Ammon's horn (tissue), 1 donor: ENCODE data around the gene DLG2.
"Not testable (repeated sequence)": the region's sequence is repeated elsewhere in the genome, so short reads cannot be mapped to it uniquely, and the experiment has no call there.

Source experiments
- DNase-seq: peaks from one replicate; pipeline ENCODE4 v3.0.0-alpha.2; 2016; ENCODE audit warnings: low spot score

Gene DLG2

GRCh38 chr11:84990141-84990540, 637.0 kb downstream of the DLG2 start:
- no peak for DNase-seq

- DNase-seq: not testable (repeated sequence)
These were observed 639.4 kb downstream of the DLG2 start for GRCh38 chr11:84987686-84988187.

- no peak for DNase-seq
These were observed 645.8 kb downstream of the DLG2 start for GRCh38 chr11:84981301-84981700.

- no peak for DNase-seq
These were observed 658.0 kb downstream of the DLG2 start for GRCh38 chr11:84969103-84969502.

- DNase-seq: no peak
These were observed 661.7 kb downstream of the DLG2 start for GRCh38 chr11:84965484-84965883.

- DNase-seq: no peak
These were observed 663.9 kb downstream of the DLG2 start for GRCh38 chr11:84963240-84963639.

GRCh38 chr11:84962018-84962417, 665.1 kb downstream of the DLG2 start:
- no peak for DNase-seq

GRCh38 chr11:84958295-84958694, 668.8 kb downstream of the DLG2 start:
- DNase-seq: no peak

- no peak for DNase-seq
These were observed 676.4 kb downstream of the DLG2 start for GRCh38 chr11:84950569-84951270.

GRCh38 chr11:84947970-84948580, 679.1 kb downstream of the DLG2 start:
- peak; percentile 77 for DNase-seq

- DNase-seq: no peak
These were observed 680.1 kb downstream of the DLG2 start for GRCh38 chr11:84947070-84947469.

GRCh38 chr11:84930863-84931262, 696.3 kb downstream of the DLG2 start:
- no peak for DNase-seq

GRCh38 chr11:84929738-84930137, 697.4 kb downstream of the DLG2 start:
- no peak for DNase-seq

- DNase-seq: peak; percentile 16
These were observed 702.9 kb downstream of the DLG2 start for GRCh38 chr11:84924154-84924692.

GRCh38 chr11:84923489-84923888, 703.7 kb downstream of the DLG2 start:
- peak; percentile 6 for DNase-seq

GRCh38 chr11:84922836-84923235, 704.3 kb downstream of the DLG2 start:
- peak; percentile 15 for DNase-seq

- DNase-seq: peak; percentile 13
These were observed 704.8 kb downstream of the DLG2 start for GRCh38 chr11:84922212-84922805.

- no peak for DNase-seq
These were observed 712.6 kb downstream of the DLG2 start for GRCh38 chr11:84914511-84914910.

- no peak for DNase-seq
These were observed 717.4 kb downstream of the DLG2 start for GRCh38 chr11:84909740-84910139.

GRCh38 chr11:84906995-84907394, 720.1 kb downstream of the DLG2 start:
- no peak for DNase-seq

GRCh38 chr11:84905411-84905810, 721.7 kb downstream of the DLG2 start:
- DNase-seq: no peak

GRCh38 chr11:84902445-84902844, 724.7 kb downstream of the DLG2 start:
- no peak for DNase-seq

- peak; percentile 48 for DNase-seq
These were observed 725.2 kb downstream of the DLG2 start for GRCh38 chr11:84901991-84902390.
